Gastroesophageal sphincter (tissue), 4 donors: ENCODE measurements around the gene ABCA1. TPM values are rescaled to one million over a fixed set of nuclear protein-coding genes. Genes with fewer than 3 reads are reported as not detected.

Experiments used
- ATAC-seq: fragments of 150-250 bp; one replicate; pipeline ENCODE4 v1.9.1; 2016; ENCODE audit warnings: mild to moderate bottlenecking, moderate library complexity
- H3K27ac ChIP-seq, 4 donors: fragments of 200-600 bp; sonication (generic) in 3 of 4; 1 replicate in 3 of 4; 2 replicates in 1 of 4; pipeline ENCODE4 v1.5.1; 2016 to 2019
- H3K27me3 ChIP-seq: fragments of 200-600 bp; sonication (generic); one replicate; pipeline ENCODE4 v1.5.1; 2019
- H3K36me3 ChIP-seq, 2 donors: fragments of 200-600 bp; sonication (generic); one replicate each; pipeline ENCODE4 v1.5.1; 2019; ENCODE audit warnings: control low read depth in 1 of 2
- H3K4me1 ChIP-seq, 3 donors: fragments of 200-600 bp; sonication (generic); 1 replicate in 2 of 3; 2 replicates in 1 of 3; pipeline ENCODE4 v1.5.1; 2016 to 2019; ENCODE audit warnings: control low read depth in 2 of 3
- H3K4me3 ChIP-seq, 2 donors: fragments of 200-600 bp; sonication (generic); one replicate each; pipeline ENCODE4 v1.5.1; 2019; ENCODE audit warnings: mild to moderate bottlenecking in 1 of 2, moderate library complexity in 1 of 2
- H3K9me3 ChIP-seq, 3 donors: fragments of 200-600 bp; sonication (generic); one replicate each; pipeline ENCODE4 v1.5.1; 2017 to 2019; ENCODE audit warnings: control low read depth in 2 of 3
- CTCF ChIP-seq, 4 experiments: fragments of 200-600 bp in 2 of 4; fragments of 450-650 bp in 2 of 4; sonication (generic) in 1 of 4; IDR thresholded peaks; one replicate each; pipeline ENCODE4 v1.5.1; 2017 to 2019; ENCODE audit warnings: antibody characterized with exemption in 4 of 4, mild to moderate bottlenecking in 2 of 4, moderate library complexity in 2 of 4
- EP300 ChIP-seq: sonication (generic); formaldehyde crosslinking; IDR thresholded peaks from one replicate; pipeline ENCODE4 v1.6.1; 2017; ENCODE audit warnings: antibody characterized with exemption, mild to moderate bottlenecking
- POLR2A ChIP-seq, 2 donors: fragments of 450-650 bp; IDR thresholded peaks; one replicate each; pipeline ENCODE4 v1.6.1; 2017; ENCODE audit warnings: antibody characterized with exemption in 2 of 2, mild to moderate bottlenecking in 2 of 2, moderate library complexity in 1 of 2
- POLR2AphosphoS5 ChIP-seq: sonication (generic); formaldehyde crosslinking; IDR thresholded peaks from one replicate; pipeline ENCODE4 v1.6.1; 2017; ENCODE audit warnings: antibody characterized with exemption
- WGBS, 2 donors: methylation state at CpG; one replicate each; pipeline ENCODE4 v1.1.5; 2018; ENCODE audit warnings: low coverage in 1 of 2; 5-methylcytosine and 5-hydroxymethylcytosine counted together
- total RNA-seq, 4 donors: library from RNA; depleted of rRNA; stranded (reverse); fragments of >200 nt; gene quantifications; one replicate each; pipeline ENCODE4 v1.1.0, GENCODE V29; 2016

Gene ABCA1
- total RNA-seq, 4 donors from 2014 or later: 46.2 to 91.5 (median 64.9) TPM

- WGBS, 2 donors: 51% methylated on average over 8 of the region's 11 CpGs; no CpG with 5 or more reads in 1 of the 2 donors
- TF ChIP-seq POLR2AphosphoS5: peak; percentile 71
- no peak for TF ChIP-seq CTCF (IDR thresholded peaks at IDR 0.05)
- no peak overlapping the region for H3K4me3 ChIP-seq
- ATAC-seq: peak; percentile 54
- H3K36me3 ChIP-seq: peaks cover 0 to 13% of the 10 kb centered on the region in 2 donors
- H3K27ac ChIP-seq: peak overlapping the region in 3 of 4 donors; percentile 77 to 85 (median 82)
- peaks cover 35 to 99% (median 48%) of the 10 kb centered on the region in 3 donors for H3K4me1 ChIP-seq
- no peaks in the 10 kb centered on the region for H3K27me3 ChIP-seq
- H3K9me3 ChIP-seq: no peaks in the 10 kb centered on the region
Observed at GRCh38 chr9:104907278-104907951, 20.5 kb downstream of the ABCA1 start.

GRCh38 chr9:104906441-104907277 lies 21.3 kb downstream of the ABCA1 start:
- peaks cover 35 to 95% (median 47%) of the 10 kb centered on the region in 3 donors for H3K4me1 ChIP-seq
- no peaks in the 10 kb centered on the region for H3K27me3 ChIP-seq
- H3K27ac ChIP-seq: peak overlapping the region; percentile 77 to 85 (median 82)
- H3K9me3 ChIP-seq: no peaks in the 10 kb centered on the region
- H3K4me3 ChIP-seq: no peak overlapping the region
- H3K36me3 ChIP-seq: peaks cover 0 to 14% of the 10 kb centered on the region in 2 donors
- TF ChIP-seq POLR2AphosphoS5 (peak; percentile 88), EP300 (no peak)
- ATAC-seq: peak; percentile 82
- WGBS, 2 donors: 74 to 88% methylated on average over 3 to 5 of the region's 5 CpGs

- TF ChIP-seq POLR2AphosphoS5 (peak; percentile 75), CTCF (IDR thresholded peaks at IDR 0.05) (no peak), POLR2A (IDR thresholded peaks at IDR 0.05) (no peak), EP300 (no peak)
- no peaks in the 10 kb centered on the region for H3K9me3 ChIP-seq
- 0 to 10% methylated on average over 2 of the region's 2 CpGs for WGBS, 2 donors
- H3K4me1 ChIP-seq: peaks cover 35 to 95% (median 40%) of the 10 kb centered on the region in 3 donors
- ATAC-seq: peak; percentile 44
- H3K36me3 ChIP-seq: peaks cover 0 to 21% of the 10 kb centered on the region in 2 donors
- H3K27ac ChIP-seq: peak overlapping the region; percentile 77 to 83 (median 82)
- H3K4me3 ChIP-seq: no peak overlapping the region
- H3K27me3 ChIP-seq: no peaks in the 10 kb centered on the region
Observed at GRCh38 chr9:104905931-104906330, 22.0 kb downstream of the ABCA1 start.

GRCh38 chr9:104905153-104905901 lies 22.6 kb downstream of the ABCA1 start:
- H3K27ac ChIP-seq: peak overlapping the region; percentile 65 to 83 (median 80)
- 20 to 59% methylated on average over 2 to 4 of the region's 4 CpGs for WGBS, 2 donors
- H3K9me3 ChIP-seq: no peaks in the 10 kb centered on the region
- no peaks in the 10 kb centered on the region for H3K27me3 ChIP-seq
- peaks cover 0 to 27% of the 10 kb centered on the region in 2 donors for H3K36me3 ChIP-seq
- peaks cover 31 to 95% (median 35%) of the 10 kb centered on the region in 3 donors for H3K4me1 ChIP-seq
- no peak overlapping the region for H3K4me3 ChIP-seq
- TF ChIP-seq POLR2A (IDR thresholded peaks at IDR 0.05) (no peak), POLR2AphosphoS5 (no peak), CTCF (IDR thresholded peaks at IDR 0.05) (no peak), EP300 (no peak)
- ATAC-seq: no peak

- H3K36me3 ChIP-seq: peaks cover 0 to 44% of the 10 kb centered on the region in 2 donors
- peaks cover 24 to 88% (median 30%) of the 10 kb centered on the region in 3 donors for H3K4me1 ChIP-seq
- peak overlapping the region in 3 of 4 donors; percentile 17 to 82 (median 25) for H3K27ac ChIP-seq
- no peak for ATAC-seq
- H3K27me3 ChIP-seq: no peaks in the 10 kb centered on the region
- 77% methylated on average over 4 of the region's 8 CpGs; no CpG with 5 or more reads in 1 of the 2 donors for WGBS, 2 donors
- no peaks in the 10 kb centered on the region for H3K9me3 ChIP-seq
- TF ChIP-seq CTCF (IDR thresholded peaks at IDR 0.05) (no peak), EP300 (no peak), POLR2A (IDR thresholded peaks at IDR 0.05) (no peak), POLR2AphosphoS5 (no peak)
- no peak overlapping the region for H3K4me3 ChIP-seq
Observed at GRCh38 chr9:104903609-104904008, 24.3 kb downstream of the ABCA1 start.
